Sigmoid colon (tissue), 7 donors: Measurements from ENCODE around the gene ATF4. TPM values are rescaled to one million over a fixed set of nuclear protein-coding genes. Genes with fewer than 3 reads are reported as not detected.
A peak's percentile ranks its signal among the peaks of the same experiment; 100 is the strongest.

Source experiments
- DNase-seq: peaks from one replicate; pipeline ENCODE4 v3.0.0-alpha.2; 2019
- H3K27ac ChIP-seq, 4 donors: fragments of 200-600 bp; sonication (generic); one replicate each; pipeline ENCODE4 v1.5.1; 2016 to 2019; ENCODE audit warnings: mild to moderate bottlenecking in 1 of 4
- H3K27me3 ChIP-seq, 3 donors: fragments of 200-600 bp; sonication (generic); one replicate each; pipeline ENCODE4 v1.5.1; 2019; ENCODE audit warnings: mild to moderate bottlenecking in 1 of 3
- H3K36me3 ChIP-seq, 4 donors: fragments of 200-600 bp; sonication (generic); one replicate each; pipeline ENCODE4 v1.5.1; 2016 to 2019
- H3K4me1 ChIP-seq, 4 donors: fragments of 200-600 bp; sonication (generic); one replicate each; pipeline ENCODE4 v1.5.1; 2017 to 2019
- H3K4me3 ChIP-seq, 4 donors: fragments of 200-600 bp; sonication (generic); one replicate each; pipeline ENCODE4 v1.5.1; 2017 to 2019; ENCODE audit warnings: mild to moderate bottlenecking in 2 of 4, moderate library complexity in 1 of 4
- H3K9me3 ChIP-seq, 4 donors: fragments of 200-600 bp in 3 of 4; sonication (generic) in 3 of 4; one replicate each; pipeline versions ENCODE4 v1.5.1 to v1.6.1; 2013 to 2019
- EP300 ChIP-seq, 4 donors: sonication (generic); formaldehyde crosslinking; IDR thresholded peaks; one replicate each; pipeline ENCODE4 v1.6.1; 2017; ENCODE audit warnings: antibody characterized with exemption in 4 of 4
- POLR2A ChIP-seq, 2 donors: fragments of 450-650 bp; IDR thresholded peaks; one replicate each; pipeline ENCODE4 v1.6.1; 2016; ENCODE audit warnings: antibody characterized with exemption in 2 of 2, mild to moderate bottlenecking in 2 of 2, moderate library complexity in 2 of 2
- POLR2AphosphoS5 ChIP-seq, 4 donors: sonication (generic); formaldehyde crosslinking; IDR thresholded peaks; one replicate each; pipeline ENCODE4 v1.6.1; 2017; ENCODE audit warnings: antibody characterized with exemption in 4 of 4
- WGBS, 2 donors: extraction: QIAGEN DNeasy Blood & Tissue Kit; methylation state at CpG; one replicate each; pipeline ENCODE4 v1.1.7; 2013; 5-methylcytosine and 5-hydroxymethylcytosine counted together
- intact Hi-C: fragments of 100-400 bp; cut with DNase I; formaldehyde crosslinking; loops from one replicate; pipeline ENCODE4 v1.15.1; 2023
- polyA plus RNA-seq, 3 donors: library from polyadenylated mRNA; stranded (reverse); fragments of 200-250 nt; gene quantifications; one replicate each; pipeline ENCODE4 v1.2.3, GENCODE V29; 2013
- total RNA-seq, 4 donors: library from RNA; depleted of rRNA; stranded (reverse); fragments of >200 nt; gene quantifications; one replicate each; pipeline ENCODE4 v1.1.0, GENCODE V29; 2016
- TF ChIP-seq, protein P1 (sequence below), 4 experiments: fragments of 450-650 bp in 3 of 4; fragments of 200-600 bp in 1 of 4; IDR thresholded peaks; one replicate each; pipeline ENCODE4 v1.5.1; 2016 to 2019; ENCODE audit warnings: antibody characterized with exemption in 4 of 4, mild to moderate bottlenecking in 3 of 4, moderate library complexity in 2 of 4
- donor health status: healthy with polysubstance abuse.
- donor health status: Bipolar disorder and iron deficiency.
- donor health status: healthy.

Gene ATF4
- total and polyA plus RNA-seq, 7 donors: 423 to 651 (median 483) TPM

DNA sequence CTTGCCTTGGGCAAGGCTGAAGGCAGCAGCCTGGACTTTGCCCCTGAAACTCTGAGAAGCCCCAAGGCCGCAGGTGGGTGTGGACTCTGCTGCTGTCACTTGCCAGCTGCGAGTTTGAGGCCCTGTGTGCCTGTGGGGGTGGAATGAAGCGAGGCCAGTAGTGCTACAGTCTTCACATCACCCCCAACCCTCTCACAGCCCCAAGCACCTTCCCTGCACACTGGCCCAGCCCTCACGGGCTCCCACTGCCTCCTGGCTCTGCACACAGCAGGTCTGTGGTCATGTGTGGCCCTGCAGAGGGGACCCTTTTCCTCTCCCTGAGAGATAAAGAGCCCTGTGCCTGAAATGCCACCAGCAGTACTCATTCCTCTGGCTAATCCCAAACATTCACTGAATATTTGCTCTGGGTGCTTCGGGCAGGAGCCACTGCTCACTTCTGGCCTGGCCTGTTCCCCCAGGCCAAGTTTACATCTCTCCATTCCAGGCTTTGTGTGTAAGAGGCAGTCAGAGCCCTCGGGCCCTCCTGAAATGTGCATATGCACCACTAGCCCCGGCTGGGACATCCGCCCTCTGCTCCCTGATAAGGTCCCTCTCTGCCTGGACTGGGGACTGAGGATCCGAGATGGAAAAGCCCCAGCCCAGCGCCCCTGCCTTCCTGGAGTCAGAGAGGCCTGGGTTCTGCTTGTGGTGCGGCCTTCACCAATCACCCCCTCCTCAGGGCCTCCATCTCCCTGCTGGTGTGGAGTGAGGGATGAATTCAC, 45.8 kb upstream of the ATF4 start:
- H3K27ac ChIP-seq: peak overlapping the region in 2 of 4 donors; percentile 4 to 38
- intact Hi-C loops: no loop called here
- 39 to 69% methylated on average over 11 of the region's 11 CpGs for WGBS, 2 donors

DNA sequence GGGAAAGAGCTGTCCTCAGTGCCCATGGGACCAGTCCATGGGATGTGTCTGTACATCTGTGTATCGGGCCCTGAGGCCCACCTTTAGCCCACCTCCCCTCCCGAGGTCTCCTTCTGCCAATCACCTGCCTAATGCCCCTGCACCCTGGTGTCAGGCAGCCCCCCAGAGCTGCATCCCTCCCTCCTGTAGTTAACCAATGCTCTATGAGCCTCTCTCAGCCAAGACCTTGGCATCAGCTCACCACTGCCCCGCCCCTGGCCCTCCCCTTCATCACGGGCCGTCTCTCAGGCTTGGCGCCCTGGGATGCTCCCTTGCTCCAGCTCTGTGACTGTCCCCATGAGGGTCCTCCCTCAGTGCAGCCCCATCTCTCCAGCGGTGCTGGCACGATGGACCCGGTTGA, 45.0 kb upstream of the ATF4 start:
- Histone ChIP-seq H3K4me3 (no peak overlapping the region), H3K9me3 (no peaks in the 10 kb centered on the region), H3K27me3 (no peaks in the 10 kb centered on the region), H3K27ac (no peak overlapping the region), H3K36me3 (no peaks in the 10 kb centered on the region), H3K4me1 (no peaks in the 10 kb centered on the region)
- no peak for DNase-seq
- WGBS, 2 donors: 68 to 77% methylated on average over 9 of the region's 9 CpGs
- TF ChIP-seq, protein P1, sequence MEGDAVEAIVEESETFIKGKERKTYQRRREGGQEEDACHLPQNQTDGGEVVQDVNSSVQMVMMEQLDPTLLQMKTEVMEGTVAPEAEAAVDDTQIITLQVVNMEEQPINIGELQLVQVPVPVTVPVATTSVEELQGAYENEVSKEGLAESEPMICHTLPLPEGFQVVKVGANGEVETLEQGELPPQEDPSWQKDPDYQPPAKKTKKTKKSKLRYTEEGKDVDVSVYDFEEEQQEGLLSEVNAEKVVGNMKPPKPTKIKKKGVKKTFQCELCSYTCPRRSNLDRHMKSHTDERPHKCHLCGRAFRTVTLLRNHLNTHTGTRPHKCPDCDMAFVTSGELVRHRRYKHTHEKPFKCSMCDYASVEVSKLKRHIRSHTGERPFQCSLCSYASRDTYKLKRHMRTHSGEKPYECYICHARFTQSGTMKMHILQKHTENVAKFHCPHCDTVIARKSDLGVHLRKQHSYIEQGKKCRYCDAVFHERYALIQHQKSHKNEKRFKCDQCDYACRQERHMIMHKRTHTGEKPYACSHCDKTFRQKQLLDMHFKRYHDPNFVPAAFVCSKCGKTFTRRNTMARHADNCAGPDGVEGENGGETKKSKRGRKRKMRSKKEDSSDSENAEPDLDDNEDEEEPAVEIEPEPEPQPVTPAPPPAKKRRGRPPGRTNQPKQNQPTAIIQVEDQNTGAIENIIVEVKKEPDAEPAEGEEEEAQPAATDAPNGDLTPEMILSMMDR (IDR thresholded peaks at IDR 0.05): no peak
- TF ChIP-seq POLR2AphosphoS5 (IDR thresholded peaks at IDR 0.05): no peak
- no peak for TF ChIP-seq EP300 (IDR thresholded peaks at IDR 0.05)
- TF ChIP-seq POLR2A (IDR thresholded peaks at IDR 0.05): no peak
- intact Hi-C loops: no loop called here

More for the DNA sequence above, 45.8 kb upstream of the ATF4 start:
- Histone ChIP-seq H3K9me3 (no peaks in the 10 kb centered on the region), H3K4me1 (no peaks in the 10 kb centered on the region), H3K4me3 (no peak overlapping the region), H3K27me3 (no peaks in the 10 kb centered on the region), H3K36me3 (no peaks in the 10 kb centered on the region)
- no peak for DNase-seq
- TF ChIP-seq POLR2A (IDR thresholded peaks at IDR 0.05): no peak
- TF ChIP-seq, protein P1 (IDR thresholded peaks at IDR 0.05): no peak
- no peak for TF ChIP-seq EP300 (IDR thresholded peaks at IDR 0.05)
- no peak for TF ChIP-seq POLR2AphosphoS5 (IDR thresholded peaks at IDR 0.05)

DNA sequence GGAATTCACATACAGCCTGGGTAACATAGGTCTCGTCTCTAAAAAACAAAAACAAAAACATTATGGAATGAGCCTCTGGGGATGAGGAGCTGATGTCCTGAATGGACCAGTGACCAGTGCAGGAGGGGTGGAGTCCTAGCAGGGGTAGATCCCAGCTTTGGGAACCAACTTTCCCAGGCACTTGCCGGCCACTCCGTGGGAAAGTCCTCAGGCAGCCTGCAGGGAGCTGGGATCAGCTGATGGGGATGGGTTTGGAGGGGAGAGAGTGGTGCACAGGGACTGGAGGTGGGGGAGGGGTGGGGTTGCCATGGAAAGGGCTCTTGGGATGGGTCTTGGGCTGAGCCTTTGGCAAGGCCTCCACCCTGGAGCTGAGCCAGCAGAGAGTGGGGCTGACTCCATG, 44.5 kb upstream of the ATF4 start:
- DNase-seq: no peak
- no peaks in the 10 kb centered on the region for H3K27me3 ChIP-seq
- H3K4me1 ChIP-seq: no peaks in the 10 kb centered on the region
- H3K27ac ChIP-seq: no peak overlapping the region
- intact Hi-C loops: no loop called here
- no peak overlapping the region for H3K4me3 ChIP-seq
- no peaks in the 10 kb centered on the region for H3K9me3 ChIP-seq
- WGBS, 2 donors: 82 to 95% methylated on average over 3 of the region's 3 CpGs
- no peak for TF ChIP-seq EP300 (IDR thresholded peaks at IDR 0.05)
- no peak for TF ChIP-seq POLR2A (IDR thresholded peaks at IDR 0.05)
- TF ChIP-seq, protein P1 (IDR thresholded peaks at IDR 0.05): no peak
- TF ChIP-seq POLR2AphosphoS5 (IDR thresholded peaks at IDR 0.05): no peak
- no peaks in the 10 kb centered on the region for H3K36me3 ChIP-seq

DNA sequence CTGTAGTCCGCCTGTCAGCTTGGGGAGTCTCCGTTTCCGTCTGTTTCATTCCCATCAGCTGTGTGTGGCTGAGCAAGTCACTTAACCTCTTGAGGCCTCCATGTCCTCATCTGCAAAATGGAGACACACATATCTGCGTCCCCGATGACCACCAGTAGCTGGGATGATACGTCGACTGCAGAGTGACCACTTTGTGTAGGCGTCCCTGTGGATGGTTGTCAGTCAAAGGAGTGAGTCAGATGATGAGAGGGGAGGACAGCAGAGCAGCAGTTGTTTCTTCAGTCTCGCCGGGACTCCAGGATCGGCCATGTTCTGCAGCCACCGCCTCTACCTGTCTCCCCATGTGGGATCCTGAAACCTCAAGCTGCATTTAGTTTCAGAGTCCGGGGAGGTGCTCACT, 43.7 kb upstream of the ATF4 start:
- H3K4me1 ChIP-seq: no peaks in the 10 kb centered on the region
- no peak for DNase-seq
- WGBS, 2 donors: 84 to 85% methylated on average over 13 of the region's 13 CpGs
- H3K9me3 ChIP-seq: no peaks in the 10 kb centered on the region
- no peak overlapping the region for H3K4me3 ChIP-seq
- intact Hi-C loops: no loop called here
- no peaks in the 10 kb centered on the region for H3K27me3 ChIP-seq
- H3K27ac ChIP-seq: no peak overlapping the region
- H3K36me3 ChIP-seq: no peaks in the 10 kb centered on the region
- TF ChIP-seq EP300 (IDR thresholded peaks at IDR 0.05): no peak
- no peak for TF ChIP-seq POLR2AphosphoS5 (IDR thresholded peaks at IDR 0.05)
- TF ChIP-seq POLR2A (IDR thresholded peaks at IDR 0.05): no peak
- TF ChIP-seq, protein P1 (IDR thresholded peaks at IDR 0.05): no peak

DNA sequence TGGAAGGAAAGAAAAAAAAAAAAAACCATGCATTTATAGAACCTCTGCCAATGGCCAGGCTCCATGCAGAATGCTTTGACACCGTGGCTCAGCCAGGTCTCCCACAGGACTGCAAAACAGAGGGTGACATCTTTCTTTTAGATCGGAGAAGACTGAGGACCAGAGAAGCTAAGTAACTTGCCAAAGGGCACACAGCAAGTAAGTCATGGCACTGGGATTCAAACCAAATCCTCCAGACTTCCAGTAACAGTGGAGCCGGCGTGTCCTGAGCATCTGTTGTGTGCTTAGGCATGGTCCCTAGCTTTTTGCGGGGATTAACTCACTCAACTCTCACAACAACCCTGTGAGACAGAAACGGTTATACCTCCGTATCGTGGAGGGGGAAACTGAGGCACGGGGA, 42.8 kb upstream of the ATF4 start:
- WGBS, 2 donors: 94 to 96% methylated on average over 9 of the region's 9 CpGs

More for the DNA sequence above, 42.8 kb upstream of the ATF4 start:
- Histone ChIP-seq H3K27ac (no peak overlapping the region), H3K4me1 (no peaks in the 10 kb centered on the region), H3K27me3 (no peaks in the 10 kb centered on the region), H3K4me3 (no peak overlapping the region), H3K36me3 (no peaks in the 10 kb centered on the region), H3K9me3 (no peaks in the 10 kb centered on the region)
- intact Hi-C loops: no loop called here
- no peak for TF ChIP-seq EP300 (IDR thresholded peaks at IDR 0.05)
- TF ChIP-seq, protein P1 (IDR thresholded peaks at IDR 0.05): no peak
- no peak for TF ChIP-seq POLR2A (IDR thresholded peaks at IDR 0.05)
- TF ChIP-seq POLR2AphosphoS5 (IDR thresholded peaks at IDR 0.05): no peak
- DNase-seq: no peak
